HG03342 (cell line): ENCODE results near the gene PILRA.

Experiments used
- ATAC-seq: cut with Tn5 transposase; IDR thresholded peaks from one replicate; pipeline ENCODE4 v1.9.1; 2021; ENCODE audit warnings: mild to moderate bottlenecking, moderate library complexity; ENCODE audit not compliant: unreplicated experiment

The PILRA gene

GRCh38 chr7:100406767-100407166 lies 33.5 kb downstream of the PILRA start:
- no peak for ATAC-seq

DNA sequence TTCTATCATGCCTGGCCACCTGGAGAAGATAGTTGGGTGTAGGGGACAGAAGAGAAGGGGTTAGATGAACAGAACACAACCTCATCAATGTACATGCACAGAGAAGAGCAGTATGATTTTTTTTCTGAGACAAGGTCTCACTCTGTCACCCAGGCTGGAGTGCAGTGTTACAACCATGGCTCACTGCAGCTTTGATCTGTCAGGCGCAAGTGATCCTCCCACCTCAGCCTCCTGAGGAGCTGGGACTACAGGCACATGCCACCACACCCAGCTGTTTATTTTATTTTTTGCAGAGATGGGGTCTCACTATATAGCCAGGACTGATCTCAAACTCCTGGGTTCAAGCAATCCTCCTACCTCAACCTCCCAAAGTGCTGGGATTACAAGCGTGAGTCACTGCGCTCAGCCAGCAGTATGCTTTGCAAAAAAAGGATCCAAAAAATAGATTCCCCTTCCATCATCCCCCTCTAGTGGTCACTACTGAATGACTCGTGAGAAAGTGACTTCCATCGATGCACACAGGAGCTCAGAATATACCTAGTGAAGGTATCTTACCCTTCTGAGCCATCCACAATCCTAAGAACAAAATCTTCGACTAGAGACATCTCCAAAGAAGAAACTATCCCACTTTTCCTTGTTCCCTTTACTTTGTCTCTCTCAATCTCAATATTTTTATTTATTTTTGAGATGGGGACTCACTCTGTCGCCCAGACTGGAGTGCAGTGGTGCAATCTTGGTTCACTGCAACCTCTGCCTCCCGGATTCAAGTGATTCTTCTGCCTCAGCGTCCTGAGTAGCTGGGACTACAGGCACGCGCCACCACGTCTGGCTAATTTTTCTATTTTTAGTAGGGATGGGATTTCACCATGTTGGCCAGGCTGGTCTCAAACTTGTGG lies 34.2 kb downstream of the PILRA start:
- peak; percentile 58 for ATAC-seq

GRCh38 chr7:100411101-100411500 lies 37.8 kb downstream of the PILRA start:
- ATAC-seq = no peak

- no peak for ATAC-seq
Measured at GRCh38 chr7:100413346-100413745, 40.1 kb downstream of the PILRA start.

GRCh38 chr7:100413889-100414288 lies 40.6 kb downstream of the PILRA start:
- ATAC-seq = no peak

- no peak for ATAC-seq
Measured at GRCh38 chr7:100415448-100415847, 42.2 kb downstream of the PILRA start.

DNA sequence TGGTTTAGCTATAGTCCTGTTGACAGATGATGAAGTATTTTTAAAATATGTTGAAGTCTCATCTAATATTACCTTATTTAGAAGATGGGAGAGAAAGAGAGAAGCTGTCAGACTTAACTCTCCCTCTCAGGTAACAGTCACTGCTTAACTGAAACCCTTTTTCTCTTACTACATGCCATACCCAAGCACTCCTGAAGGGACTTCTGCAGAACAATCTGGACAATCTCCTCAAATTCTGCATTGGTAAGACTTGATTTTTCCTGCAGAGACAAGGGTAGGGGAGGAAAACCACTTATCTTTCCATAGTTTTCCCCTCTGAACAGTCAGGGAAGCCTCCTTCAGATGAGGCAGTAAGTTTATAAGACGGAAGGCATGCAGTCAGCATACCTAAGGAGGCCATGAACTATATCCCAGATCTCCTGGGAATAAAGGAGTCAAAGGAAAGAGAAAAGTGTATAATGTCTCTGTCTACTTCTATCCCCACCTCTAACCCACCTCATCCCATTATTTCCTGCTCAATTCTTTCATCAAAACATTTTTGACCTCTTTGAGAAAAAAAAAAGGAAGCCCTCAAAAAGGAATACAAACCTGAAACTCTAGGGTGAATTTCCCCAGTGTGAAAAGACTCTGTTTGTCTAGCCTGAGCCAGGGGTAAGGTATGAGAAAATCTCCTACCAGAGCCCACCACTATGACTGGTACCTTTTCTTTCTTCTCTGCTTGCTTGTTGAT lies 45.8 kb downstream of the PILRA start:
- ATAC-seq = no peak

DNA sequence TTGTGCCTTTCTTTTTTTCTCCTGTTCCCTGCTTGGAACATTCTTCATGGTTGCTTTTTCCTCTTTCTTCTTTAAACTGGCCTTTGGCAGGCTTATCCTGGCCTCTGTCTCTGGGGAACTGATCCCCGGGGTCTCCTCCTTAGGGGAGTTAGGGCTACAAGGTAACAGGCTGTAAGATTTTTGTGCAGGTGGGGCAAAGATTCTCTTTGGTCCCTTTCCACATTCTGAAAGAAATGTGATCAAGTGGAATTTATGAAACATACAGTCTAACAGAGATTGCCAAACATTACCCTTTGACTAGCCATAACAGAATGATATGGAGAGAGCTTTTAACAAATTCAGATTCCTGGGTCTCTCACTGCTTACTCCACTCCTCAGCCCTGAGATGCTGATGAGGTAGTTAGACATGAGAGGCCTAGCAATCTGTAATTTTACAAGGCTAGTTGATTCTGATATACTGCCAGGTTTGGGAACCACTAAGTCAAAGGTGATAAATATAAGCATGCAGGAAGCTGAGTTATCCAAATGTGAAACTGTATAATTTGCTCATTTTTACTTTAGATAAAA lies 46.5 kb downstream of the PILRA start:
- ATAC-seq = no peak

- no peak for ATAC-seq
Measured at GRCh38 chr7:100423315-100423714, 50.0 kb downstream of the PILRA start.

- ATAC-seq = no peak
Measured at GRCh38 chr7:100425347-100425746, 52.1 kb downstream of the PILRA start.

DNA sequence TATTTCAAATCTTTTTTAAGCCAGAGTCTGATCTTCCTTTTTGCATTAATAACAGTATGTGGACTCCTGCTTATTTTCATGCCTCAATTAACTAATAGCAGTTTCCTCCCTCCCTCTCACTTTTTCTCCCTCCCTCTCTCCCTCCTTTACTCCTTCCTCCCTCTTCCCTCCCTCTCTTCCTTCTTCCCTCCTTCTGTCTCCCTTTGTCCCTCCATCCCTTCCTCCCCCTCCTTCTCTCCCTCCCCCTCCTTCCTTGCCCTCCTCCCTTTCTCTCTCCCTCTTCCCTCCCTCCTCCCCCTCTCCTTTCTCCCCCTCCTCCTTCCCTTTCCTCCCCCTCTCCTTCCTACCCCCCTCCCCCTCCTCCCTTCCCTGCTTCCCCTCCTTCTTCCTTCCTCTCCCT lies 53.2 kb downstream of the PILRA start:
- ATAC-seq = no peak

DNA sequence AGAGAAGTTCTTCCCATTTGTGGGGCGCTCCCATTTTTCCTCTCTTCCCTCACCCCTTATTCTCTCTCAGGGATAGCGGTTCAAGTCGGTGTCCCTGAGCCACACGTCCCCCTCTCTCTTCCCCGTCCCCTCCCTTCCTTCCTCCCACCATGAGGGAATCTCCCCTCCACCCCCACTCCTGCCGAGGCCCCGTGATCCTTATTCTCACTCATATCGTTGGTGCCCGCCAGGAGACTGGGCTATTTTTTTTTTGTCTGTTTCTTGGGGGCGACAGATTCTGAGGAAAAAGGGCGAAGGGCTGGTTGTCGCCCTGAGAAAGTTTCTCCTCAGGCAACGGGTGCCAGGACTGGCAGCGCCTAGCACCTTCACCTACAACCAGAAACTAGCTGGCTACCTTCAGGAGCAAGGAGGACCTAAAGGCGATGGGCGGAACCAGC lies 54.5 kb downstream of the PILRA start:
- ATAC-seq = no peak

DNA sequence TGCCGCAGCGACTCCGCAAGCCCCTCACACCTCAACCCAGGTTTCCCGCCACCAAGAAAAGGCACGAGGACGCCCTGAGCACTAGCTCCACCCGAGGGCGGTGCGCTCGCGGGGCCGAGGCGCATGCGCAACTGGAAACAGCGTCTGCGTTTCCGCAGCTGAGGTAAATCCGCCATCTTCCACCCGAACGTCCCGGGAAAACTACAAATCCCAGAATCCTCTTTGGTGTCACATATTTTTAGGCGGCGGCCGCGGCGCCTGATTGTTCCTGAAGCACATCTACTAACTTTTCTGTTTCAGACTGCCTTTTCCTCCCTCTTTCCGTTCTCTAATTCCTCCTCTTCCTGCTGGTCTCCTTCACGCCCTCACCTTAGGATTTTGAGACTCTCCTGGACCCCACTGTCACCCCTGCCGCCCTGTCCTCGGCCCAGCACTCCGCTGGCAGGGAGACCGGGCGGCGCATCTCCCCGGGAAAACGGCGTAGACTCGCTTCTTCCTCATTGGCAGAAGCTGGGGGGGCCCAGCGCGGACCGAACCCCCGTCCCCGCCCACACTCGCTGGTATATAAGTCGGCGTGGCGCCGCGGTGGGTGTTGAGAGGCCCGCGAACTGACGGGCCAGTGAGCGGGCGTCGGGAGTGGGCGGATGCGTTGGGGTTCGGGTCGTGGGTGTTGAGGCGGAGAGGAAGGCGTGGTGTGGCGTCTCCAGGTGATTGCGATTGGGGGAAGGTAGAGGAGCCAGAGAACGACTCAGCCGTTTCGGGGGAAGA lies 55.1 kb downstream of the PILRA start, which contains the start of gene ZCWPW1:
Gene ZCWPW1 (minus strand): TSS at position 505 of the 768 bp plus-strand sequence. CDS start 8,054 bp downstream, outside the sequence.
- ATAC-seq = peak; percentile 39

- peak; percentile 46 for ATAC-seq
Measured at GRCh38 chr7:100428967-100429636, 55.8 kb downstream of the PILRA start.

DNA sequence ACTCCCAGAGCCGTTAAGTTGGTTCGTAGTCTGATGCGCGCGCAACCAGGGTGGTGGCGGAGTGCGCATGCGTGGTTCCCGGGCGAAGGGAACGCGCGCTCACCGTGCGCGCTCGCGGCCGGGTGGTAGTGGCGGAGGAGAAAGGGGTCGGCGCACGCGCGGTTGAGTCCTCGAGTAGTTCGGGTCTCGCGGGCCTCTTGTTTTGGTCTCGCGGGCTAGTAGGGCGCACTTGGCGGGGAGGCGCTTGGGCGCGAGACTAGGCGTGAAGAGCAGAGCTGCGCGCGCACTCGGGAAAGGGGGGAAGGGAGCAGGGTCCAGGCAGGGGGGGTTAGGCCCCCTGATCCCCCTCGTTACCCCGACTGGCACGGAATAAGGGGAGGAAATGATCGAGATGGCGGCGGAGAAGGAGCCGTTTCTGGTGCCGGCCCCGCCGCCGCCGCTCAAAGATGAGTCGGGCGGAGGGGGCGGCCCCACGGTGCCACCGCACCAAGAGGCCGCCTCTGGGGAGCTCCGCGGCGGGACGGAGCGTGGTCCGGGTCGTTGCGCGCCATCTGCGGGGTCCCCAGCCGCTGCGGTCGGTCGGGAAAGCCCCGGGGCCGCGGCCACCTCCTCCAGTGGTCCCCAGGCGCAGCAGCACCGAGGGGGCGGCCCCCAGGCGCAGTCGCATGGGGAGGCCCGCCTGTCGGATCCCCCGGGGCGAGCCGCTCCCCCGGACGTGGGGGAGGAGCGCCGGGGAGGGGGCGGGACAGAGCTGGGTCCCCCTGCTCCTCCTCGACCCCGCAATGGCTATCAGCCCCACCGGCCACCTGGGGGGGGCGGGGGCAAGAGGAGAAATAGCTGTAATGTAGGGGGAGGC lies 56.6 kb downstream of the PILRA start, which contains the start of gene MEPCE:
Gene MEPCE (plus strand): TSS at position 195 of the 856 bp plus-strand sequence. CDS start 188 bp downstream, at position 383.
- ATAC-seq = peak; percentile 39

DNA sequence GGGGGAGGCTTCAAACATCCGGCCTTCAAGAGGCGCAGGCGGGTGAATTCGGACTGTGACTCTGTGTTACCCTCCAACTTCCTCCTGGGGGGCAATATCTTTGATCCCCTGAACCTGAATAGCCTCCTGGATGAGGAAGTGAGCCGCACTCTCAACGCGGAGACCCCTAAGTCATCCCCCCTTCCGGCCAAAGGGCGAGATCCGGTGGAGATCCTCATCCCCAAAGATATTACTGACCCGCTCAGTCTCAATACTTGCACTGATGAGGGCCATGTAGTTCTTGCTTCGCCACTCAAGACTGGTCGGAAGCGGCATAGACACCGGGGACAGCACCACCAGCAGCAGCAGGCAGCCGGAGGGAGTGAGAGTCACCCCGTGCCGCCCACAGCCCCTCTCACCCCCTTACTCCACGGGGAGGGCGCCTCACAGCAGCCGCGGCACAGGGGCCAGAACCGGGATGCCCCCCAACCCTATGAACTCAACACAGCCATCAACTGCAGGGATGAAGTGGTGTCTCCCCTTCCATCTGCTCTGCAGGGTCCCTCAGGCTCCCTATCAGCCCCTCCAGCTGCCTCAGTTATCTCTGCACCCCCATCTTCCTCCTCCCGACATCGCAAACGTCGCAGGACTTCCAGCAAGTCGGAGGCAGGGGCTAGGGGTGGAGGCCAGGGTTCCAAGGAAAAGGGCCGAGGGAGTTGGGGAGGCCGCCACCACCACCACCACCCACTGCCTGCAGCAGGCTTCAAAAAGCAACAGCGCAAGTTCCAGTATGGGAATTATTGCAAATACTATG lies 57.4 kb downstream of the PILRA start:
- ATAC-seq = no peak

- ATAC-seq = no peak
Measured at GRCh38 chr7:100431286-100431735, 58.0 kb downstream of the PILRA start.

DNA sequence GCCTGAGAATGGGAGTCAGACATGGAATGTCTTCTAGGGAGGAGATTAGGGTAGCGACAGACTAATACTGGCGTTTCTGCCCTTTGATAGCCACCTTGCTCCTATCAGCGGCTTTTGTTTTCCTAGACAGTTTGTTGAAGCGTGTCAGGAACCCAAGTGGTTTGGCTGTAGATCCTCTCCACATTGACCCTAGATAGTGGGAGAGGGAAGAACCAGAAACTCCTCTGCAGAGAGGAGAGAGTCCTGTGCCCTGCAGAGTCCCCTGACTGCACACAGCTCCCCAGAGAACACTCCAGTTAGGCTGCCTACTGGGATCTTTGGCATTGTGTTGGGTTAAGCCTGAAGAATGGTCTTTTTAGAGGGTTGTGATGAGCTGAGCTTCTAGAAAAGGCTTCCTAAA lies 58.8 kb downstream of the PILRA start:
- no peak for ATAC-seq
